NCI-H524 treated with DMSO at 0.1 percent for 48 hours (cell line): ENCODE measurements around the gene TSPAN14.

ENCODE experiments used
- DNase-seq: peaks from one replicate; lab custom pipeline; 2025; lab: John Stamatoyannopoulos, UW

TSPAN14 gene

GRCh38 chr10:80504897-80505465, 50.9 kb downstream of the TSPAN14 start:
- DNase-seq: no peak

- no peak for DNase-seq
Measured at GRCh38 chr10:80506189-80506575, 52.1 kb downstream of the TSPAN14 start.

- DNase-seq: no peak
Measured at GRCh38 chr10:80506836-80507487, 52.9 kb downstream of the TSPAN14 start.

GRCh38 chr10:80509108-80509402, 54.9 kb downstream of the TSPAN14 start:
- DNase-seq: no peak

- no peak for DNase-seq
Measured at GRCh38 chr10:80509403-80510161, 55.5 kb downstream of the TSPAN14 start.

GRCh38 chr10:80512031-80512526, 58.0 kb downstream of the TSPAN14 start:
- no peak for DNase-seq

- DNase-seq: no peak
Measured at GRCh38 chr10:80513106-80513505, 59.0 kb downstream of the TSPAN14 start.

- DNase-seq: no peak
Measured at GRCh38 chr10:80515511-80515910, 61.4 kb downstream of the TSPAN14 start.

GRCh38 chr10:80515941-80516340, 61.8 kb downstream of the TSPAN14 start:
- no peak for DNase-seq

- no peak for DNase-seq
Measured at GRCh38 chr10:80516506-80517075, 62.5 kb downstream of the TSPAN14 start.

GRCh38 chr10:80517416-80518142, 63.5 kb downstream of the TSPAN14 start:
- DNase-seq: no peak

GRCh38 chr10:80518143-80518806, 64.2 kb downstream of the TSPAN14 start:
- DNase-seq: no peak

- DNase-seq: no peak
Measured at GRCh38 chr10:80518807-80519360, 64.8 kb downstream of the TSPAN14 start.

- no peak for DNase-seq
Measured at GRCh38 chr10:80519936-80520650, 66.0 kb downstream of the TSPAN14 start.

GRCh38 chr10:80520661-80521470, 66.8 kb downstream of the TSPAN14 start:
- DNase-seq: no peak

- DNase-seq: no peak
Measured at GRCh38 chr10:80522756-80523363, 68.8 kb downstream of the TSPAN14 start.

GRCh38 chr10:80523773-80524172, 69.7 kb downstream of the TSPAN14 start:
- no peak for DNase-seq

GRCh38 chr10:80524190-80524909, 70.2 kb downstream of the TSPAN14 start:
- DNase-seq: no peak

- no peak for DNase-seq
Measured at GRCh38 chr10:80526218-80526617, 72.1 kb downstream of the TSPAN14 start.
